Measurements from ENCODE around the gene CTAG1A. TPM values are rescaled to one million over a fixed set of nuclear protein-coding genes. Genes with fewer than 3 reads are reported as not detected.

Gene CTAG1A
- total and polyA plus RNA-seq, 2 experiments from 2014 or later: not detected

DNA sequence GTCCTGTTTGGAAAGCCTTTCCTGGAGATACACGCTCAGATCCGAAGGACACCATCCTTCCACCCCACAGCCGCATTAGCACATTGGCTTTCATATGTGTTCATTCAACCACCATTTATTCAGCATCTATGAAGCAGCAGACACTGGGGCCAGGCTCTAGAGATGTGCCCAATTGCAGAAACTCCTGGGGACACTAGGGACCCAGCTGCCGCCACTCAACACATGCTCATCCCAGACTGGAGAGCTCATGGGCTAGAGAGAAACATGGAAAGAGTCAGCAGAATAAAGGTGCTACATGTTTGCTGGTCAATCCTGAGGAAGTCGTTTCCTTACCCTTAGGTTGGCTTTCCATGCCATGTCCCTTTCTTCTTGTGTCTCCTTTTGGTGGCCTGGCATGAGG is 7.6 kb downstream of the CTAG1A start (continued):
- TF ChIP-seq, protein P1, sequence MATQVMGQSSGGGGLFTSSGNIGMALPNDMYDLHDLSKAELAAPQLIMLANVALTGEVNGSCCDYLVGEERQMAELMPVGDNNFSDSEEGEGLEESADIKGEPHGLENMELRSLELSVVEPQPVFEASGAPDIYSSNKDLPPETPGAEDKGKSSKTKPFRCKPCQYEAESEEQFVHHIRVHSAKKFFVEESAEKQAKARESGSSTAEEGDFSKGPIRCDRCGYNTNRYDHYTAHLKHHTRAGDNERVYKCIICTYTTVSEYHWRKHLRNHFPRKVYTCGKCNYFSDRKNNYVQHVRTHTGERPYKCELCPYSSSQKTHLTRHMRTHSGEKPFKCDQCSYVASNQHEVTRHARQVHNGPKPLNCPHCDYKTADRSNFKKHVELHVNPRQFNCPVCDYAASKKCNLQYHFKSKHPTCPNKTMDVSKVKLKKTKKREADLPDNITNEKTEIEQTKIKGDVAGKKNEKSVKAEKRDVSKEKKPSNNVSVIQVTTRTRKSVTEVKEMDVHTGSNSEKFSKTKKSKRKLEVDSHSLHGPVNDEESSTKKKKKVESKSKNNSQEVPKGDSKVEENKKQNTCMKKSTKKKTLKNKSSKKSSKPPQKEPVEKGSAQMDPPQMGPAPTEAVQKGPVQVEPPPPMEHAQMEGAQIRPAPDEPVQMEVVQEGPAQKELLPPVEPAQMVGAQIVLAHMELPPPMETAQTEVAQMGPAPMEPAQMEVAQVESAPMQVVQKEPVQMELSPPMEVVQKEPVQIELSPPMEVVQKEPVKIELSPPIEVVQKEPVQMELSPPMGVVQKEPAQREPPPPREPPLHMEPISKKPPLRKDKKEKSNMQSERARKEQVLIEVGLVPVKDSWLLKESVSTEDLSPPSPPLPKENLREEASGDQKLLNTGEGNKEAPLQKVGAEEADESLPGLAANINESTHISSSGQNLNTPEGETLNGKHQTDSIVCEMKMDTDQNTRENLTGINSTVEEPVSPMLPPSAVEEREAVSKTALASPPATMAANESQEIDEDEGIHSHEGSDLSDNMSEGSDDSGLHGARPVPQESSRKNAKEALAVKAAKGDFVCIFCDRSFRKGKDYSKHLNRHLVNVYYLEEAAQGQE (IDR thresholded peaks at IDR 0.05; ENCODE audit: unreplicated experiment): no peak
- TF ChIP-seq CREB1 (CRISPR knock-in tag; IDR thresholded peaks at IDR 0.05; ENCODE audit: low read depth): no peak

DNA sequence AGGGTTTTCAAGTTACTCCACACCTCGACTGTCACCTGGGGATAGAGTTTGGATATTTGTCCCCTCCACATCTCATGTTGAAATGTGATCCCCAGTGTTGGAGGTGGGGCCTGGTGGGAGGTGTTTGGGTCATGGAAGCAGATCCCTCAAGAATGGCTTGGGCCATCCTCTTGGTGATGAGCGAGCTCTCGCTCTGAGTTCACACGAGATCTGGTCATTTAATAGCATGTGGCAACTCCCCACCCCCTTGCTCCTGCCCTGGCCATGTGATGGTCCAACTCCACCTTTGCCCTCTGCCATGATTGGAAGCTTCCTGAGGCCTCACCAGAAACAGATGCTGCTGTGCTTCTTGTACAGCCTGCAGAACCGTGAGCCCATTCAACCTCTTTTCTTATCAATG is 8.3 kb downstream of the CTAG1A start:
- ATAC-seq (no peak), DNase-seq (ENCODE audit: low spot score) (no peak)
- Histone ChIP-seq H3K4me1 (ENCODE audit: insufficient read depth) (peaks cover 11% of the 10 kb centered on the region), H3K36me3 (ENCODE audit: insufficient read depth) (no peaks in the 10 kb centered on the region), H3K4me2 (no peak overlapping the region), H3K79me2 (replicated peaks; ENCODE audit: insufficient read depth) (no peaks in the 10 kb centered on the region), H2AFZ (no peak overlapping the region), H3K27ac (ENCODE audit: low read depth) (no peak overlapping the region), H3F3A (replicated peaks; ENCODE audit: low read depth) (no peaks in the 10 kb centered on the region), H3K4me3 (no peak overlapping the region), H3K27me3 (ENCODE audit: insufficient read depth) (no peaks in the 10 kb centered on the region), H3K9me2 (ENCODE audit: insufficient read depth) (no peaks in the 10 kb centered on the region), H4K20me1 (replicated peaks; ENCODE audit: insufficient read depth) (no peaks in the 10 kb centered on the region)
- H3K36me3 Mint-ChIP-seq (ENCODE audit: low read depth): peaks cover 21% of the 10 kb centered on the region
- no peak overlapping the region for H3K4me3 Mint-ChIP-seq
- H3K27ac Mint-ChIP-seq: no peak overlapping the region
- H3K4me1 Mint-ChIP-seq: peaks cover 23% of the 10 kb centered on the region
- peaks cover 31% of the 10 kb centered on the region; the same call in 2 of the 3 replicates for H3K9me3 Mint-ChIP-seq
- no peaks in the 10 kb centered on the region for H3K27me3 Mint-ChIP-seq (ENCODE audit: insufficient read depth, low read depth, poor library complexity)
- TF ChIP-seq POLR2AphosphoS5 (IDR thresholded peaks at IDR 0.05; ENCODE audit: low read depth): no peak
- TF ChIP-seq, protein P1 (IDR thresholded peaks at IDR 0.05; ENCODE audit: unreplicated experiment): no peak
- TF ChIP-seq JUNB (IDR thresholded peaks at IDR 0.05; ENCODE audit: unreplicated experiment): no peak
- TF ChIP-seq CREB1 (CRISPR knock-in tag; IDR thresholded peaks at IDR 0.05; ENCODE audit: low read depth): no peak
- TF ChIP-seq, protein P2, sequence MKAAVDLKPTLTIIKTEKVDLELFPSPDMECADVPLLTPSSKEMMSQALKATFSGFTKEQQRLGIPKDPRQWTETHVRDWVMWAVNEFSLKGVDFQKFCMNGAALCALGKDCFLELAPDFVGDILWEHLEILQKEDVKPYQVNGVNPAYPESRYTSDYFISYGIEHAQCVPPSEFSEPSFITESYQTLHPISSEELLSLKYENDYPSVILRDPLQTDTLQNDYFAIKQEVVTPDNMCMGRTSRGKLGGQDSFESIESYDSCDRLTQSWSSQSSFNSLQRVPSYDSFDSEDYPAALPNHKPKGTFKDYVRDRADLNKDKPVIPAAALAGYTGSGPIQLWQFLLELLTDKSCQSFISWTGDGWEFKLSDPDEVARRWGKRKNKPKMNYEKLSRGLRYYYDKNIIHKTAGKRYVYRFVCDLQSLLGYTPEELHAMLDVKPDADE (IDR thresholded peaks at IDR 0.05): no peak
- TF ChIP-seq ZNF114 (CRISPR knock-in tag; IDR thresholded peaks at IDR 0.05): no peak
- TF ChIP-seq EZH2 (IDR thresholded peaks at IDR 0.05; ENCODE audit: low read depth, unreplicated experiment): no peak
- TF ChIP-seq, protein P3, sequence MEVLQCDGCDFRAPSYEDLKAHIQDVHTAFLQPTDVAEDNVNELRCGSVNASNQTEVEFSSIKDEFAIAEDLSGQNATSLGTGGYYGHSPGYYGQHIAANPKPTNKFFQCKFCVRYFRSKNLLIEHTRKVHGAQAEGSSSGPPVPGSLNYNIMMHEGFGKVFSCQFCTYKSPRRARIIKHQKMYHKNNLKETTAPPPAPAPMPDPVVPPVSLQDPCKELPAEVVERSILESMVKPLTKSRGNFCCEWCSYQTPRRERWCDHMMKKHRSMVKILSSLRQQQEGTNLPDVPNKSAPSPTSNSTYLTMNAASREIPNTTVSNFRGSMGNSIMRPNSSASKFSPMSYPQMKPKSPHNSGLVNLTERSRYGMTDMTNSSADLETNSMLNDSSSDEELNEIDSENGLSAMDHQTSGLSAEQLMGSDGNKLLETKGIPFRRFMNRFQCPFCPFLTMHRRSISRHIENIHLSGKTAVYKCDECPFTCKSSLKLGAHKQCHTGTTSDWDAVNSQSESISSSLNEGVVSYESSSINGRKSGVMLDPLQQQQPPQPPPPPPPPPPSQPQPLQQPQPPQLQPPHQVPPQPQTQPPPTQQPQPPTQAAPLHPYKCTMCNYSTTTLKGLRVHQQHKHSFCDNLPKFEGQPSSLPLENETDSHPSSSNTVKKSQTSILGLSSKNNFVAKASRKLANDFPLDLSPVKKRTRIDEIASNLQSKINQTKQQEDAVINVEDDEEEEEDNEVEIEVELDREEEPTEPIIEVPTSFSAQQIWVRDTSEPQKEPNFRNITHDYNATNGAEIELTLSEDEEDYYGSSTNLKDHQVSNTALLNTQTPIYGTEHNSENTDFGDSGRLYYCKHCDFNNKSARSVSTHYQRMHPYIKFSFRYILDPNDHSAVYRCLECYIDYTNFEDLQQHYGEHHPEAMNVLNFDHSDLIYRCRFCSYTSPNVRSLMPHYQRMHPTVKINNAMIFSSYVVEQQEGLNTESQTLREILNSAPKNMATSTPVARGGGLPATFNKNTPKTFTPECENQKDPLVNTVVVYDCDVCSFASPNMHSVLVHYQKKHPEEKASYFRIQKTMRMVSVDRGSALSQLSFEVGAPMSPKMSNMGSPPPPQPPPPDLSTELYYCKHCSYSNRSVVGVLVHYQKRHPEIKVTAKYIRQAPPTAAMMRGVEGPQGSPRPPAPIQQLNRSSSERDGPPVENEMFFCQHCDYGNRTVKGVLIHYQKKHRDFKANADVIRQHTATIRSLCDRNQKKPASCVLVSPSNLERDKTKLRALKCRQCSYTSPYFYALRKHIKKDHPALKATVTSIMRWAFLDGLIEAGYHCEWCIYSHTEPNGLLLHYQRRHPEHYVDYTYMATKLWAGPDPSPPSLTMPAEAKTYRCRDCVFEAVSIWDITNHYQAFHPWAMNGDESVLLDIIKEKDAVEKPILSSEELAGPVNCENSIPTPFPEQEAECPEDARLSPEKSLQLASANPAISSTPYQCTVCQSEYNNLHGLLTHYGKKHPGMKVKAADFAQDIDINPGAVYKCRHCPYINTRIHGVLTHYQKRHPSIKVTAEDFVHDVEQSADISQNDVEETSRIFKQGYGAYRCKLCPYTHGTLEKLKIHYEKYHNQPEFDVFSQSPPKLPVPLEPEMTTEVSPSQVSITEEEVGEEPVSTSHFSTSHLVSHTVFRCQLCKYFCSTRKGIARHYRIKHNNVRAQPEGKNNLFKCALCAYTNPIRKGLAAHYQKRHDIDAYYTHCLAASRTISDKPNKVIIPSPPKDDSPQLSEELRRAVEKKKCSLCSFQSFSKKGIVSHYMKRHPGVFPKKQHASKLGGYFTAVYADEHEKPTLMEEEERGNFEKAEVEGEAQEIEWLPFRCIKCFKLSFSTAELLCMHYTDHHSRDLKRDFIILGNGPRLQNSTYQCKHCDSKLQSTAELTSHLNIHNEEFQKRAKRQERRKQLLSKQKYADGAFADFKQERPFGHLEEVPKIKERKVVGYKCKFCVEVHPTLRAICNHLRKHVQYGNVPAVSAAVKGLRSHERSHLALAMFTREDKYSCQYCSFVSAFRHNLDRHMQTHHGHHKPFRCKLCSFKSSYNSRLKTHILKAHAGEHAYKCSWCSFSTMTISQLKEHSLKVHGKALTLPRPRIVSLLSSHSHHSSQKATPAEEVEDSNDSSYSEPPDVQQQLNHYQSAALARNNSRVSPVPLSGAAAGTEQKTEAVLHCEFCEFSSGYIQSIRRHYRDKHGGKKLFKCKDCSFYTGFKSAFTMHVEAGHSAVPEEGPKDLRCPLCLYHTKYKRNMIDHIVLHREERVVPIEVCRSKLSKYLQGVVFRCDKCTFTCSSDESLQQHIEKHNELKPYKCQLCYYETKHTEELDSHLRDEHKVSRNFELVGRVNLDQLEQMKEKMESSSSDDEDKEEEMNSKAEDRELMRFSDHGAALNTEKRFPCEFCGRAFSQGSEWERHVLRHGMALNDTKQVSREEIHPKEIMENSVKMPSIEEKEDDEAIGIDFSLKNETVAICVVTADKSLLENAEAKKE (CRISPR knock-in tag; IDR thresholded peaks at IDR 0.05): no peak
- TF ChIP-seq STAT1 (IDR thresholded peaks at IDR 0.05; ENCODE audit: unreplicated experiment): no peak

Data from GM23338 (cell line).